Left lung (tissue), 10 donors: ENCODE results near the gene CEBPB. TPM values are rescaled to one million over a fixed set of nuclear protein-coding genes. Genes with fewer than 3 reads are reported as not detected.

Experiments
- ATAC-seq: fragments of 200-7000 bp; cut with Tn5 transposase; one replicate; pipeline ENCODE4 v1.9.1; 2020; ENCODE audit warnings: moderate library complexity
- DNase-seq, 4 donors: peaks; one replicate each; pipeline ENCODE4 v3.0.0-alpha.2; 2013 to 2020
- H3K27ac ChIP-seq, 2 donors: fragments of 200-600 bp; sonication (generic) in 1 of 2; one replicate each; pipeline versions ENCODE4 v1.5.0 to v1.8.0; 2020 to 2021
- H3K27me3 ChIP-seq, 2 donors: fragments of 200-600 bp; sonication (generic) in 1 of 2; one replicate each; pipeline versions ENCODE4 v1.5.0 to v1.8.0; 2020 to 2021
- H3K36me3 ChIP-seq, 2 donors: fragments of 200-600 bp; sonication (generic) in 1 of 2; one replicate each; pipeline versions ENCODE4 v1.5.0 to v1.8.0; 2020 to 2021
- H3K4me1 ChIP-seq, 2 donors: fragments of 200-600 bp; one replicate each; pipeline ENCODE4 v1.8.0; 2021
- H3K4me3 ChIP-seq, 2 donors: fragments of 200-600 bp; sonication (generic) in 1 of 2; one replicate each; pipeline versions ENCODE4 v1.5.0 to v1.8.0; 2020 to 2021; ENCODE audit warnings: mild to moderate bottlenecking in 1 of 2
- H3K9me3 ChIP-seq, 2 donors: fragments of 200-600 bp; sonication (generic) in 1 of 2; one replicate each; pipeline versions ENCODE4 v1.5.0 to v1.8.0; 2020 to 2021
- intact Hi-C, 2 donors: fragments of 100-400 bp; cut with DNase I; formaldehyde crosslinking; loops; one replicate each; pipeline versions ENCODE4 v1.11.2 to v1.14.2; 2022
- polyA plus RNA-seq, 6 donors: library from polyadenylated mRNA; unstranded; fragments of 120-200 nt; gene quantifications; one replicate each; pipeline ENCODE4 v1.2.1, GENCODE V29; 2013; ENCODE audit not compliant: insufficient read length in 6 of 6
- total RNA-seq, 2 donors: library from RNA; stranded (reverse); fragmentation: NEBNext Ultra II Directional; extraction: Animal tissue kit (Norgen Biotek cat#: 25700); gene quantifications; one replicate each; pipeline ENCODE4 v1.2.1, GENCODE V29; 2021
- TF ChIP-seq, protein P1 (sequence below), 2 donors: fragments of 200-600 bp; sonication (generic) in 1 of 2; IDR thresholded peaks; one replicate each; pipeline versions ENCODE4 v1.5.0 to v1.8.0; 2021; ENCODE audit warnings: antibody characterized with exemption in 2 of 2
- donor health status: DM: no; HTN: yes; CAD: no.
- donor health status: DM: no; HTN: no; CAD: no.

CEBPB gene
- total and polyA plus RNA-seq, 8 donors = 23.0 to 266 (median 45.5) TPM

GRCh38 chr20:50214226-50215024 lies 23.8 kb downstream of the CEBPB start:
- no peaks in the 10 kb centered on the region for H3K27me3 ChIP-seq
- peaks cover 0 to under 1% of the 10 kb centered on the region in 2 donors for H3K9me3 ChIP-seq
- H3K4me1 ChIP-seq = peaks cover 5 to 17% of the 10 kb centered on the region in 2 donors
- H3K36me3 ChIP-seq = no peaks in the 10 kb centered on the region
- no peak overlapping the region for H3K4me3 ChIP-seq
- no peak overlapping the region for H3K27ac ChIP-seq
- DNase-seq (no peak), ATAC-seq (no peak)
- intact Hi-C loops = no loop called here
- TF ChIP-seq, protein P1, sequence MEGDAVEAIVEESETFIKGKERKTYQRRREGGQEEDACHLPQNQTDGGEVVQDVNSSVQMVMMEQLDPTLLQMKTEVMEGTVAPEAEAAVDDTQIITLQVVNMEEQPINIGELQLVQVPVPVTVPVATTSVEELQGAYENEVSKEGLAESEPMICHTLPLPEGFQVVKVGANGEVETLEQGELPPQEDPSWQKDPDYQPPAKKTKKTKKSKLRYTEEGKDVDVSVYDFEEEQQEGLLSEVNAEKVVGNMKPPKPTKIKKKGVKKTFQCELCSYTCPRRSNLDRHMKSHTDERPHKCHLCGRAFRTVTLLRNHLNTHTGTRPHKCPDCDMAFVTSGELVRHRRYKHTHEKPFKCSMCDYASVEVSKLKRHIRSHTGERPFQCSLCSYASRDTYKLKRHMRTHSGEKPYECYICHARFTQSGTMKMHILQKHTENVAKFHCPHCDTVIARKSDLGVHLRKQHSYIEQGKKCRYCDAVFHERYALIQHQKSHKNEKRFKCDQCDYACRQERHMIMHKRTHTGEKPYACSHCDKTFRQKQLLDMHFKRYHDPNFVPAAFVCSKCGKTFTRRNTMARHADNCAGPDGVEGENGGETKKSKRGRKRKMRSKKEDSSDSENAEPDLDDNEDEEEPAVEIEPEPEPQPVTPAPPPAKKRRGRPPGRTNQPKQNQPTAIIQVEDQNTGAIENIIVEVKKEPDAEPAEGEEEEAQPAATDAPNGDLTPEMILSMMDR (IDR thresholded peaks at IDR 0.05) = no peak

DNA sequence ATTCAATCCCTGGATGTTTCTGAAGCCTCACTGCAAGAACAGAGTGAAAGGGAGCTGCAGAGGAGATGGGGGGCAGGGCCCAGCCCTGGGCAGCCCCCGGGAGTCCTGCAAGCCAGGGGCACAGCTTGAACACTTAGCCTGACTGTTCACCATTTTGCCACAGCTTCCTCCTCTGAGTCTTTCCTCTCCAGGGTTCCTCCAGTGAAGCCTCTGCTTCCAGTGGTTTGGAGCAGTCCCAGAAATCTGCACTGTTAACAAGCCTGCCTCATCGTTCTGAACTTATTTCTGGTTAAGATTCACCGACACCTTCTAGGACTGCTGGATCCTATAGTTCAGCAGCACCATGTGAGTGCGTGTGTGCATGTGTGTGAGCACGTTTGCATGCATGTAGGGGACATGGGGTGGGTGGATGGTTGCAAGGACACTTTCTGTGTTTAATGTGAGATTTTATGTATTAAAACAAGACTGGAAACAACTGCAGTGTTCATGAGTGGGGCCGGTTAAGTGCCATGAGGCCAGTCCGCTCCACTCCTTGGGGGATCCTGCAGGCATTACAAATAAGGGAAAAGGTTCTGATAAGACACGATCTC lies 24.6 kb downstream of the CEBPB start:
- Histone ChIP-seq H3K4me3 (no peak overlapping the region), H3K36me3 (no peaks in the 10 kb centered on the region), H3K9me3 (peaks cover 0 to 3% of the 10 kb centered on the region in 2 donors), H3K27me3 (no peaks in the 10 kb centered on the region), H3K27ac (no peak overlapping the region), H3K4me1 (peaks cover 5 to 25% of the 10 kb centered on the region in 2 donors)
- DNase-seq (no peak), ATAC-seq (peak; percentile 17)
- intact Hi-C loops = no loop called here
- TF ChIP-seq, protein P1 (IDR thresholded peaks at IDR 0.05) = no peak

DNA sequence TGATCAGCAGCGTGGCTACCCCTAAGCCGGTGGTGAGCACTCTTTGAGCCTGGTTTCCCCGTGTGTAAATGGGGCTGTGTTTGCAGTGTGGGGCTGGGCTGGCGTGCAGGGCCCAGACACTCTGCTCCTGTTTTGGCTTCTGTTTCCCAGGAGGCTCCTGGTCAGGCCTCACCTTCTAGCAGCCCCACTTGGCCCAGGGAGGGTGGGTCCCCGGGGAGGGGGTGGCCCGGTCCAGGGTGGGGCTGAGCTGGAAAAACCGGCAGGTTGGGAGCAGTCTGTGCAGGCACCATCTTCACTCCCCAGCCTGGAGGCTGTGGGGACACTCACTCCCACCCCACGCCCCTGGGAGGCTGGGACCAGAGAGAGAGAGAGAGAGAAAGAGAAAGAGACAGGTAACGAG lies 25.3 kb downstream of the CEBPB start:
- intact Hi-C loops = no loop called here
- Histone ChIP-seq H3K4me3 (no peak overlapping the region), H3K4me1 (peaks cover 8 to 32% of the 10 kb centered on the region in 2 donors), H3K27ac (no peak overlapping the region), H3K27me3 (no peaks in the 10 kb centered on the region), H3K36me3 (no peaks in the 10 kb centered on the region), H3K9me3 (peaks cover 0 to 3% of the 10 kb centered on the region in 2 donors)
- no peak for DNase-seq
- ATAC-seq = peak; percentile 16
- TF ChIP-seq, protein P1 (IDR thresholded peaks at IDR 0.05) = no peak

DNA sequence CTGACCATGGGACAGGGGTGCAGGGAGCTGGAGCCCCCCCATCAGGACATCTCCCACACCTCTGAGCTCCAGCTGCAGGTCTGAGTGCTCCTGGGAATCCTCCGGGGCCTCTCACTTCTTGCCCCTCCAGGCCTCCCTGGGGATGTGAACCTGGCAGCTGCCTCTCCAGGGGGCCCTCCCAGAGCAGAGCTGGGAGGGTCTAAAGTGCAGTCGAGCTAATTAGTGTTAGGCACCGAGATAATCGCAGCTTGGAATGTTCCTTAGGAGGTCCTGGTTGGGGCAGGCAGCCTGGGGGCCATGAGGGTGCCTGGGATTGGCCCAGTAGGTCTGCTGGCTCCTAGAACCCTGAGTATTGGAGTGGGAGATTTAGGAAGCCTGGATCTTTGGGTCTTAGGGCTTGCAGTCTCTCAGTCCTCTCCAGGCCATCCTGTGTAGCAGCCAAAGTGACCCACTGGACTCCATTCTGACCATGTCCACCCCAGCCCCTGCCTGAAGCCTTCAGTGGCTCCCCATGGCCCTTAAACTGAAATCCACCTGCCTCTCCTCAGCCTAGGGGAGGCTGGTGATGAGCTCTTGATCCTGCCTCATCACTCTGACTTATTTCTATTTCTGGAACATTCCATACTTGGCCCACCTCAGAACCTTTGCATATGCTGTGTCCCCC lies 26.0 kb downstream of the CEBPB start:
- no peak overlapping the region for H3K27ac ChIP-seq
- intact Hi-C loops = no loop called here
- ATAC-seq (no peak), DNase-seq (no peak)
- no peaks in the 10 kb centered on the region for H3K27me3 ChIP-seq
- H3K9me3 ChIP-seq = peaks cover 0 to 3% of the 10 kb centered on the region in 2 donors
- no peak overlapping the region for H3K4me3 ChIP-seq
- TF ChIP-seq, protein P1 (IDR thresholded peaks at IDR 0.05) = no peak
- H3K4me1 ChIP-seq = peaks cover 8 to 40% of the 10 kb centered on the region in 2 donors
- H3K36me3 ChIP-seq = no peaks in the 10 kb centered on the region
